NT2/D1 (cell line): ENCODE measurements around the gene HSPA4.

ENCODE experiments used
- YY1 ChIP-seq: IDR thresholded peaks from 2 replicates; pipeline ENCODE4 v1.6.1; 2011; ENCODE audit not compliant: insufficient read length, insufficient read depth
- ZNF274 ChIP-seq: IDR thresholded peaks from 2 replicates; pipeline ENCODE4 v1.6.1; 2011; ENCODE audit warnings: mild to moderate bottlenecking, low read depth, low read length

DNA sequence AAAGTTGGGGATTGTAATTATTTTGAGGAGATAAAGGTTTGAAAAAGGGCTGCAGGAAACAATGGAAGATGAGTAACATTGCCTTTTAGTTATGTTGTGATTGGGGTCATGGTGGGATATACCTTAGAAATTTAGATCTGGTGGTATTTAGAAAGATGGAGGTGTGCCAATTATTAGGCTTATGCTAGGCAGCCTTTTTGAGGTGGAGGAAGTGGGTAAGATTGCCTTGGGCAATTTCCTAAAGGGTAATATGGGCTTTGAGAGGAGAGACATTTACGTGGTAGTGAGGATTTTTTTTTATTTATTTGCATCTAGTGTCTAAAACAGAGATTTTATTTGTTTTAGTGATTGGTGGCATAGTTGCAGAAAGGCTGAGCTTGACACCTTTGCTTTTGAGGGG lies 10.5 kb downstream of the HSPA4 start:
- TF ChIP-seq YY1 (no peak), ZNF274 (no peak)
